Lung (tissue), 12 donors: ENCODE results near the gene PRXL2A. TPM values are rescaled to one million over a fixed set of nuclear protein-coding genes. Genes with fewer than 3 reads are reported as not detected.

Experiments
- ATAC-seq: fragments of 200-7000 bp; cut with Tn5 transposase; one replicate; pipeline ENCODE4 v1.9.1; 2020; ENCODE audit warnings: moderate number of reproducible peaks; ENCODE audit not compliant: insufficient read depth, low FRiP score
- DNase-seq, 3 donors: peaks; one replicate each; pipeline ENCODE4 v3.0.0-alpha.2; 2013 to 2017
- H3K27ac ChIP-seq, 2 donors: one replicate each; pipeline ENCODE4 v1.5.1; 2013; ENCODE audit warnings: mild to moderate bottlenecking in 2 of 2, moderate library complexity in 2 of 2, control low read depth in 1 of 2, inconsistent platforms in 1 of 2, low read depth in 1 of 2, low read length in 1 of 2
- H3K27me3 ChIP-seq, 3 donors: one replicate each; pipeline ENCODE4 v1.5.1; 2013; ENCODE audit warnings: low read length in 2 of 3; ENCODE audit not compliant: control insufficient read depth in 3 of 3, insufficient read depth in 3 of 3
- H3K36me3 ChIP-seq, 4 donors: one replicate each; pipeline ENCODE4 v1.5.1; 2013; ENCODE audit warnings: low read length in 4 of 4, mild to moderate bottlenecking in 1 of 4, moderate library complexity in 1 of 4; ENCODE audit not compliant: control insufficient read depth in 4 of 4, insufficient read depth in 4 of 4
- H3K4me1 ChIP-seq, 5 donors: one replicate each; pipeline ENCODE4 v1.5.1; 2013; ENCODE audit warnings: low read length in 5 of 5, mild to moderate bottlenecking in 2 of 5, moderate library complexity in 1 of 5; ENCODE audit not compliant: control insufficient read depth in 5 of 5, insufficient read depth in 5 of 5
- H3K4me3 ChIP-seq: one replicate; pipeline ENCODE4 v1.5.1; 2013; ENCODE audit warnings: mild to moderate bottlenecking, control low read depth, moderate library complexity
- H3K9ac ChIP-seq, 2 donors: one replicate each; pipeline ENCODE4 v1.5.1; 2013; ENCODE audit warnings: low read length in 2 of 2, control low read depth in 1 of 2; ENCODE audit not compliant: insufficient read depth in 1 of 2
- H3K9me3 ChIP-seq, 4 donors: one replicate each; pipeline ENCODE4 v1.5.1; 2013; ENCODE audit warnings: low read length in 3 of 4, mild to moderate bottlenecking in 1 of 4, moderate library complexity in 1 of 4; ENCODE audit not compliant: control insufficient read depth in 4 of 4, insufficient read depth in 3 of 4
- WGBS, 2 donors: extraction: QIAGEN DNeasy Blood & Tissue Kit; methylation state at CpG; one replicate each; pipeline ENCODE4 v1.1.7; 2013; 5-methylcytosine and 5-hydroxymethylcytosine counted together
- polyA plus RNA-seq, 2 donors: library from polyadenylated mRNA; stranded (reverse); fragments of 200-250 nt; gene quantifications; one replicate each; pipeline ENCODE4 v1.2.1, GENCODE V29; 2013
- total RNA-seq, 2 donors: library from RNA; depleted of rRNA in 1 of 2; stranded (reverse); fragments of >200 nt in 1 of 2; gene quantifications; one replicate each; pipeline ENCODE4 v1.2.1, GENCODE V29; 2014 to 2021
- TF ChIP-seq, protein P1 (sequence below): IDR thresholded peaks from 2 replicates; pipeline ENCODE4 v1.5.1; 2012; ENCODE audit warnings: mild to moderate bottlenecking; ENCODE audit errors: control extremely low read depth, extremely low read depth
- donor health status: control.
- donor health status: control.
- donor health status: Bipolar disorder and iron deficiency.
- donor health status: healthy.
- donor health status: DM: yes; HTN: yes; CAD: no.

PRXL2A gene
- total and polyA plus RNA-seq, 4 donors: 18.2 to 59.5 (median 37.0) TPM

DNA sequence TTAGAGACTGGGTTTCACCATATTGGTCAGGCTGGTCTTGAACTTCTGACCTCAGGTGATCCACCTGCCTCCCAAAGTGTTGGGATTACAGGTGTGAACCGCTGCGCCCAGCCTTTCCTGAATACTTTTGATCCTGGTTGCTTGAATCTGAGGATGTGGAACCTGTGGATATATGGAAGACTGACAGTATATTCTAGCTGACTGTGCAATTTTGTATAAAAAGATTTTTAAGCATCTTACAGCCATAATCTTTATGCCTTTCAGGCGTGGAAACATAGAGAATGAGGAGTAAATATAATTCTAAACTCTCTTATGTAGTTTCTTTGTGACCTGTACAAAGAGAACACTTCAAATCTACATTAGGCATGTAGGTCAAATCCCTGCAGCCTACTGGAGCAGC lies 61.9 kb downstream of the PRXL2A start:
- no peak overlapping the region for H3K27ac ChIP-seq
- TF ChIP-seq, protein P1, sequence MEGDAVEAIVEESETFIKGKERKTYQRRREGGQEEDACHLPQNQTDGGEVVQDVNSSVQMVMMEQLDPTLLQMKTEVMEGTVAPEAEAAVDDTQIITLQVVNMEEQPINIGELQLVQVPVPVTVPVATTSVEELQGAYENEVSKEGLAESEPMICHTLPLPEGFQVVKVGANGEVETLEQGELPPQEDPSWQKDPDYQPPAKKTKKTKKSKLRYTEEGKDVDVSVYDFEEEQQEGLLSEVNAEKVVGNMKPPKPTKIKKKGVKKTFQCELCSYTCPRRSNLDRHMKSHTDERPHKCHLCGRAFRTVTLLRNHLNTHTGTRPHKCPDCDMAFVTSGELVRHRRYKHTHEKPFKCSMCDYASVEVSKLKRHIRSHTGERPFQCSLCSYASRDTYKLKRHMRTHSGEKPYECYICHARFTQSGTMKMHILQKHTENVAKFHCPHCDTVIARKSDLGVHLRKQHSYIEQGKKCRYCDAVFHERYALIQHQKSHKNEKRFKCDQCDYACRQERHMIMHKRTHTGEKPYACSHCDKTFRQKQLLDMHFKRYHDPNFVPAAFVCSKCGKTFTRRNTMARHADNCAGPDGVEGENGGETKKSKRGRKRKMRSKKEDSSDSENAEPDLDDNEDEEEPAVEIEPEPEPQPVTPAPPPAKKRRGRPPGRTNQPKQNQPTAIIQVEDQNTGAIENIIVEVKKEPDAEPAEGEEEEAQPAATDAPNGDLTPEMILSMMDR: no peak
- ATAC-seq (no peak), DNase-seq (no peak)
- 94 to 98% methylated on average over 3 of the region's 3 CpGs for WGBS, 2 donors
- H3K27me3 ChIP-seq: no peaks in the 10 kb centered on the region
- H3K4me1 ChIP-seq: peaks cover 13 to 65% (median 32%) of the 10 kb centered on the region in 5 donors
- H3K9ac ChIP-seq: no peak overlapping the region
- H3K4me3 ChIP-seq: no peak overlapping the region
- H3K9me3 ChIP-seq: no peaks in the 10 kb centered on the region
- H3K36me3 ChIP-seq: peaks cover 0 to 31% (median 2%) of the 10 kb centered on the region in 4 donors

DNA sequence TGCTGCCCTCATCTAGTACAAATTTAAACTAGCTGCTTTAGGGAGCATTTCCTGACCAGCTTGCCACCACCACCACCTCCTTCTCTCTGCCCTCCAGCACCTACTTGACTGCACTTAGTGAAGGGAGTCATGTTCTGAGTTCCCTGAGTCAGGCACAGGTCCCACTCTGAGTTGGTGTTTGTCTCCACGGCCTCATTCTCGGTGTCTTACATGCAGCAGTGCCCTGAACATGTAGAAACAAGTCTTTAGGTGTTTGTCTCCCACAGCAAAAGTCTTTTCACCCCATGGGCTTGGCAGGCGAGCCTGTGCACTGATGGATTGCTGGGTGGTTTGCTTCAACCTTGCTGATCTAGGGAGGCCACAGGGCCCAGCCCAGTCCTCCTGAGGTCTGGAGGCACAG lies 62.6 kb downstream of the PRXL2A start:
- no peak for ATAC-seq
- H3K27ac ChIP-seq: peak overlapping the region in 1 of 2 donors; percentile 71

DNA sequence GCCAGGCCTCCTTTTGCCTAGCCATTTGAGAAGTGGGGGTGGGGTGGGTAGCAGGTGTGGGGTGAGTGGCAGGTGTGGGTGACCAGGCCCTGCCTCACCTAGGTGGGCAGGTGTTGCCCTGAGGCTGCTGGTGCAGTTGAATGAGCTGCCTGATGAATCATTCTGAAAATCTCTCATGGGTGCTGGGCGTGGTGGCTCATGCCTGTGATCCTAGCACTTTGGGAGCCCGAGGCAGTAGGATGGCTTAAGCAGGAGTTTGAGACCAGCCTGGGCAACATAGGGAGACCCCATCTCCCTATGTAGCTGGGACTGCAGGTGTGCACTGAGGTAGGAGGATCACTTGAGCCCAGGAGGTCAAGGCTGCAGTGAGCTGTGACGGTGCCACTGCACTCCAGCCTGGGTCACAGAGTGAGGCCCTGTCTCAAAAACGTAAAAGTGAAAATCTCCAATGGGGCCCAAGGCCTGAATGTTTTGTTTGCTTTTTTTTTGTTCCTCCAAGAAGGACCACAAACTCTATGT lies 63.4 kb downstream of the PRXL2A start:
- ATAC-seq: no peak
- no peak for DNase-seq
- 68 to 75% methylated on average over 4 of the region's 4 CpGs for WGBS, 2 donors
- Histone ChIP-seq H3K4me3 (no peak overlapping the region), H3K27ac (peak overlapping the region; percentile 2 to 71), H3K9ac (no peak overlapping the region), H3K9me3 (no peaks in the 10 kb centered on the region), H3K27me3 (no peaks in the 10 kb centered on the region), H3K4me1 (peaks cover 9 to 57% (median 20%) of the 10 kb centered on the region in 5 donors), H3K36me3 (peaks cover 0 to 32% (median 2%) of the 10 kb centered on the region in 4 donors)
- TF ChIP-seq, protein P1: no peak

More for the DNA sequence above, 62.6 kb downstream of the PRXL2A start:
- Histone ChIP-seq H3K36me3 (peaks cover 0 to 31% (median 2%) of the 10 kb centered on the region in 4 donors), H3K4me1 (peaks cover 13 to 61% (median 25%) of the 10 kb centered on the region in 5 donors), H3K27me3 (no peaks in the 10 kb centered on the region), H3K4me3 (no peak overlapping the region), H3K9ac (no peak overlapping the region), H3K9me3 (no peaks in the 10 kb centered on the region)
- no peak for DNase-seq
- WGBS, 2 donors: 69 to 84% methylated on average over 3 of the region's 3 CpGs
- TF ChIP-seq, protein P1: no peak
